Myocyte (in vitro differentiated cells): ENCODE data around the gene PRKCZ. TPM values are rescaled to one million over a fixed set of nuclear protein-coding genes. Genes with fewer than 3 reads are reported as not detected.

Experiments used
- total RNA-seq: library from RNA; depleted of rRNA; stranded (reverse); fragments of >200 nt; gene quantifications from 2 replicates; pipeline ENCODE4 v1.2.3, GENCODE V29; 2014

Gene PRKCZ
- total RNA-seq, 1 donor from 2014 or later, result 0.27 TPM

Other genes starting within 250 kb of the PRKCZ start
- gene GNB1, start 159.3 kb upstream of the PRKCZ start, total RNA-seq, result 52.5 and 61.7 TPM in 2 replicates
- gene CALML6, start 135.2 kb upstream of the PRKCZ start, total RNA-seq, result 0.27 and 0.36 TPM in 2 replicates
- gene TMEM52, start 131.1 kb upstream of the PRKCZ start, total RNA-seq, result 0.37 TPM in 1 of 2 replicates, not detected in the other
- gene CFAP74, start 46.6 kb upstream of the PRKCZ start, total RNA-seq, result not detected in 2 replicates
- not detected in 2 replicates for gene GABRD, start 31.1 kb upstream of the PRKCZ start, total RNA-seq
- 37.3 and 43.0 TPM in 2 replicates for gene FAAP20, start 144.4 kb downstream of the PRKCZ start, total RNA-seq
- 12.1 and 15.2 TPM in 2 replicates for gene SKI, start 177.9 kb downstream of the PRKCZ start, total RNA-seq